Measurements from ENCODE around the gene SLC1A2. TPM values are rescaled to one million over a fixed set of nuclear protein-coding genes. Genes with fewer than 3 reads are reported as not detected.

The SLC1A2 gene
- total RNA-seq, 2 donors from 2014 or later = 1.9 to 2.9 TPM

DNA sequence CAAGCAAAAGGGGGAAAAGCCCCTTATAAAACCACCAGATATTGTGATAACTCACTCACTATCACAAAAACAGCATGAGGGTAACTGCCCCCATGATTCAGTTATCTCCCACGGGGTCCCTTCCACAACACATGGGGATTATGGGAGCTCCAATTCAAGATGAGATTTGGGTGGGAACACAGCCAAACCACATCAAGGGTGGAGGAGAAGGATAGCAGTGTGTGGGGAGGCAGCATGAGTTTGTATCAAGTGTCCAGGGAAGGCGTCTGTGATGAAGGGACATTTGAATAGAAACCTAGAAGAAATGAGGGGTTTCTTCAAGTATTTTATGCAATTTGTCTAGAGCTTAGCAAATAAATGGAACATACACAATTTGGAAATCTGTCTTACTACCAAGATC lies 98.2 kb downstream of the SLC1A2 start:
- no peak for DNase-seq (ENCODE audit: low spot score)
- intact Hi-C loops (cut with DNase I) = no loop called here

- intact Hi-C loops (cut with DNase I) = no loop called here
- no peak for DNase-seq (ENCODE audit: low spot score)
Measured at GRCh38 chr11:35318977-35319925, 100.1 kb downstream of the SLC1A2 start.

DNA sequence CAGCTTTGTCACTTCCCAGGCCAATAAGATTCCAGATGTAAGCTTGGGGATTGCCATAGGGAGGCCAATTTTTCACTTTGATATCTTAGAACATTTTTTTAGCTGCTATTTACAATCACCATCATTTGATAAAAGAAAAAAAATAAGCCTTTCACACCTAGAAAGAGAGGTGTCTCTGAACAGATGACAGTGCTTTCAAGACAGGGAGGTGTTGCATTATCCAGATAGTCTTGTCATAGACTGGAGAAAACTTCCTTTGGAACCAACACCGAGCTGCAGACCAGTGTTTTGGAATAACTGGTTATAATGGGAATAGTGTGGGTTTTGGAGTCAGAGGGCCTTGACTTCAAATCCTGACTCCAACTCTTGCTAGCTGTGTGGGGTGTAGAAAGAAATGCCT lies 101.0 kb downstream of the SLC1A2 start:
- intact Hi-C loops (cut with DNase I) = no loop called here
- no peak for DNase-seq (ENCODE audit: low spot score)

- no peak for DNase-seq (ENCODE audit: low spot score)
- intact Hi-C loops (cut with DNase I) = no loop called here
Measured at GRCh38 chr11:35317253-35317652, 102.1 kb downstream of the SLC1A2 start.

DNA sequence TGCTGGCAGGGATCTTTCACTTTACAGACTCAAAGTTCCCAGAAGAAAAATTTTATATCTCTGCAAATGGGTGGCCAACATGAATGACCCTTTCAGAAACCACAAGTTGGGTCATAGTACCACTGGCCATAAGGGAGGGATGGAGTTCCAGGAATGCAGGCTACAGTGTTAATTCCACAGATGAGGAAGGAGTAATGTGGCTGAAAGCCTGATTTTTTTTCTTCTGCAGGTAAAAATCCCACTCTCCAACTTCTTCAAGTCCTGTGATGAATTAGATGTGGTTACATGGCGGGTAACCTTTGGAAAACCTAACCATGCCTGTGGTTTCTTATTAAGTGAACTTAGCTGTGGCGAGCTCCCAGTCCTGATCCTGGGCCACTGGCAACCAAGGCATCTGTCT lies 103.2 kb downstream of the SLC1A2 start:
- intact Hi-C loops (cut with DNase I) = no loop called here
- no peak for DNase-seq (ENCODE audit: low spot score)

DNA sequence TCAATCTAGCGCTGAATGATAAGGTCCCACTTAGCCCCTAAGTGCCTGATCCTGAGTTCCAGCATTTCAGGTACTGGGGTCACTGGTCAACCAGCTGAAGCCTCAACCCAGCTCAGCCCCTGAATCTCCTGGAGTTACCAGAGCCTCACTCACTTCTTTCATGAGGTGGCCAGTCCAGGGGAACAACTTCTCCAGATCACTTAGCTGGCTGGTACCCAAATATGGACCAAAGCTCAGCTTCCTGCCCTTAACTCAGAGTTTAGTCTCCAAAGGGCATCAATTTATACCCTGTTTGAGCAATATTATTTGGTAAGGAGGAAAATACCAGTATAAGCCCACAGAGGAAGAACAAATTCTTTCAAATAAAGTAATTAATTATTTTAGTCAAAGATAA lies 105.6 kb downstream of the SLC1A2 start:
- no peak for DNase-seq (ENCODE audit: low spot score)
- intact Hi-C loops (cut with DNase I) = no loop called here

- no peak for DNase-seq (ENCODE audit: low spot score)
Measured at GRCh38 chr11:35313066-35313759, 106.1 kb downstream of the SLC1A2 start.

GRCh38 chr11:35311331-35311730 lies 108.0 kb downstream of the SLC1A2 start:
- no peak for DNase-seq (ENCODE audit: low spot score)
- intact Hi-C loops (cut with DNase I) = no loop called here

More at GRCh38 chr11:35313066-35313759, 106.1 kb downstream of the SLC1A2 start:
- intact Hi-C loops (cut with DNase I) = no loop called here

DNA sequence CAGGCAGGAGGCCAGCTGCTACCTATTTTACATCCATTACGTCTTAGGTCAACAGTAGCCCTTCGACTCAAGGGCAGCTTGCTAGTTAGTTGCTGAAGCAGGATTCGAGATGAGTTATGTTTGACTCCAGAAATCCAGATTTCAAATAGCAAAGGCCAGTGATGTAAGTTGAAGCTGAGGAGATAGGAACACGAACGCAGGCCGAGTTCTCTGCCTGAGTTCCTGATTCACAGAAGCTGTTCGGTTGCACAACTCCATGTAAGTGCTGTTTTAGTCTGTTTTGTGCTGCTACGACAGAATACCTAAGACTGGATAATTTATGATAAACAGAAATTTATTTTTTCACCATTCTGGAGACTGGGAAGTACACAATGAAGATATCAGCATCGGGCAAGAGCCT lies 111.2 kb downstream of the SLC1A2 start:
- intact Hi-C loops (cut with DNase I) = no loop called here
- DNase-seq (ENCODE audit: low spot score) = no peak

DNA sequence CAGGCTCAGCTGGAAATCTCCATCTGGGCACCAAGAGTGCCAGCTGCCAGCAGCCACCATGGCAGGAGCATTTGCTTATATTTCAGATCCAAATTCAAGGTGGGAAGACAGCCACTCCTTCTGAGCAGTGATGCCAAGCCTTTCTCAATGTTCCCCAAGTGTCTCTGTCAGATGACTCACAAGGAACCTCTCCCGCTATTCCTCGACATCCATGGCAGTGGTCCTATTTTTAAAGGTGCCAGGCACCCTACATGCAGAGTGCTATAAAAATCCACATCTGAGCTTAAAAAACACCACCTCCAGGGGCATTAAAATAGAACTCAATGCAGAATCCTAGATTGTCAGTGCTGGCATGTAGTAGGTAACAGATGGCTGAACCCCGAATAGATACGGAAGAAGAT lies 112.1 kb downstream of the SLC1A2 start:
- intact Hi-C loops (cut with DNase I) = no loop called here
- DNase-seq (ENCODE audit: low spot score) = no peak

DNA sequence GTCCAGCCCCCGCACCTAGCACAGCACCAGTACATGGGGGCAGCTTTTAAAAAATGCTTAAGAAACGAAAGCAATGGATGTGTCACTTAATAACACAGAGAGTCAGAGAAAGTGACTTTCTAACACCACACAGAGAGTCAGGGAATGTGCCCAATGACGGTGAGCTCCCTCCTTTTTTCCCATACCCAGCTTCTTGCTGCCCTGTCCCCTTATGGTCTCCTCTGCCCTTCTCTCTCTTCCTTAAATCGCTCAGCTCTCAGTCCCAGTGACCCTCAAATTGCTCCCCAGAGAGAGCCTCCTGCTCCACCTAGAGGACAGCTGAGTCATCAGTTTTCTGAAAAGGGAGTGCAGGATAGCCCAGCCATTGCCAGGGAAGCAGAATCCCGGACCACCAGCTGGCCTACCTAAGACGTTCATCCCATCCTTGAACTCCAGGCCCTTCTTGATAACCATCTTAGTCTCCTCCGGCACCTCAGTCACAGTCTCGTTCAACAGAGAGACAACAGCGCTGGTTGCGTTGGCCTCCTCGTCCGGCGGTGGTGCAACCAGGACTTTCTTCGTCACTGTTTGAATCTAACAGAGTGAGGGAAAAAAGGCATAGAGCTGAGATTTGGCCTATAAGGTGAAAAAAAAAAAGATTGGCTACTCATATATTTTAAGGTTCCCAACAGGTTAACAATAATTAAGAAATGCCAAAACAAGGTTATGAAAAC lies 113.5 kb downstream of the SLC1A2 start:
- intact Hi-C loops (cut with DNase I) = no loop called here
- no peak for DNase-seq (ENCODE audit: low spot score)

- DNase-seq (ENCODE audit: low spot score) = no peak
- intact Hi-C loops (cut with DNase I) = no loop called here
Measured at GRCh38 chr11:35304900-35305460, 114.4 kb downstream of the SLC1A2 start.

DNA sequence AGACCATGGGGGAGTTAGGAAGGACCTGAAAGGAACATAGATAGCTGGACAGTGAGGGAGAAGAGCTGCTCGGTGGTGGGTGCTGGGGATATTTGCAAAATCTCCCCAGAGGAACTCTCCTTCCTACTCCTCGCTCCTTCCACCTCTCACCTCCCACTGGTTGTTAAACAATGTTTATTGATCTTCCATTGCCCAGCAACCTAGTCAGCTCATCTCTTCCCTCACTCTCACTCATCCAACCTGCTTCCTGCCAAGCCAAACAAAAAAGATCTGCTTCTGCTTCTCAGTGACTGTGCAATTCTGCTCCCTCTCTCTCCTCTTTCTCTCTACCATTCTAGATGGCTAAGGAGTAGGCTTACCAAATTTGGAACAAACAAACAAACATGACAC lies 115.0 kb downstream of the SLC1A2 start:
- no peak for DNase-seq (ENCODE audit: low spot score)
- intact Hi-C loops (cut with DNase I) = no loop called here

GRCh38 chr11:35303596-35304385 lies 115.6 kb downstream of the SLC1A2 start:
- intact Hi-C loops (cut with DNase I) = no loop called here
- no peak for DNase-seq (ENCODE audit: low spot score)

- DNase-seq (ENCODE audit: low spot score) = no peak
- intact Hi-C loops (cut with DNase I) = no loop called here
Measured at GRCh38 chr11:35302398-35302797, 117.0 kb downstream of the SLC1A2 start.

GRCh38 chr11:35298369-35298768 lies 121.0 kb downstream of the SLC1A2 start:
- DNase-seq (ENCODE audit: low spot score) = no peak
- intact Hi-C loops (cut with DNase I) = no loop called here

DNA sequence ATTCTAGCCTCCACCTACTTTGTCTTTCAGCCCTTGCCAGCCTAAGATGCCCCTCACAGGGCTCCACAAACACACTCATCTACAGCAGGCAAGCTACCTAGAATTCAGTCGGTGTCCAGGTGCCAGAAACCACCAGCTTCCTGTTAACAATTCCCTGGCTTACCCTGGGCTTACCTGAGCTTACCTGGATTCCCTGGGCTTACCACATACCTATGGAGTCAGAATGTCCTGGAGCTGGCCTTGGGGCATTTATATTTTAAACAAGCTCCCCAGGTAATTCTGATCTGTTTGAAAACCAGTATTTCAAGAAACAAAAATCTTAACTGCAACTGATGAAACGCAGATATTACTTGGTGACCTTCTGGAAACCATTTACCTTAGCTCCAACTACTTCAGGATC lies 123.6 kb downstream of the SLC1A2 start:
- DNase-seq (ENCODE audit: low spot score) = no peak
- intact Hi-C loops (cut with DNase I) = no loop called here

DNA sequence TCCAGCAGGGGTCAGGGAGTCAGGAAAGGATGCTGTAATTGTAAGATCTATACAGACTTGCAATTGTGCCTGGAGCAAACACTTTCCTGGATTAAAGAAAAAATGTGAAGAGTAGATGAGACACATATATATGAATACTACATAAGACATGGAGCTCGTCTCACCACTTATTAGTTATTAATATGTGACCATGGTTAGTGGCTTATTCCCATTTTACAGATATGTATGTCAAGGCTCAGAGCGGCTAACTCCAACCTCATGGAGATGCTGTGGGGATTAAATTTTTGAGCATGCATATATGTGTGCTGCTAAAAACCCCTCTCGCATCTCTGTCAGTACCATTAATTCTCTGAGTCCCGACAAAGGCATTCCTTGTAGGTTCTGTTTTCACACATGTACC lies 125.7 kb downstream of the SLC1A2 start:
- no peak for DNase-seq (ENCODE audit: low spot score)
- intact Hi-C loops (cut with DNase I) = no loop called here

DNA sequence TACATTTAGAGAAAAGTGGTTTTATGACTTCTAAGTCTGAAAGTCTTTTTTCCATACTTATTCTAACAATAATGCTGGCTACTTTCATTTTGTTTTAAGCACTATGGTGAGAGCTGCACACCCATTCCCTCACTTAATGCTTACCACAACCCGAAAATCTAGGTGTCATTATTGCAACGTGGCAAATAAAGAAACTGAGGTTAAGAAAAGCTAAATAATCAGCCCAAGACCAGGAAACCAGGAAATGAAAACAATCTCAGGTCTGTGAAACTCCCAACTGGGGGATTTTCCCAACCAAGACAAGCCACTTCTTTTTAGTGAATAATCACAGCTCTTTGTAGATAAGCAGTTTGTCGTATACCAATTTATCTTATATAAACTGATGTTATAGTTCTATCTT lies 126.3 kb downstream of the SLC1A2 start:
- DNase-seq (ENCODE audit: low spot score) = no peak
- intact Hi-C loops (cut with DNase I) = no loop called here
